LHCN-M2 (cell line): ENCODE data around the gene POU4F3. TPM values are rescaled to one million over a fixed set of nuclear protein-coding genes. Genes with fewer than 3 reads are reported as not detected.

Experiments used
- DNase-seq: peaks from one replicate; pipeline ENCODE4 v3.0.0-alpha.2; 2012; ENCODE audit warnings: low read depth
- total RNA-seq: library from RNA; depleted of rRNA; stranded (reverse); fragments of >200 nt; gene quantifications from 2 replicates; pipeline ENCODE4 v1.2.3, GENCODE V29; 2014

Gene POU4F3
- total RNA-seq, 1 experiment from 2014 or later, result 0.06 TPM

DNA sequence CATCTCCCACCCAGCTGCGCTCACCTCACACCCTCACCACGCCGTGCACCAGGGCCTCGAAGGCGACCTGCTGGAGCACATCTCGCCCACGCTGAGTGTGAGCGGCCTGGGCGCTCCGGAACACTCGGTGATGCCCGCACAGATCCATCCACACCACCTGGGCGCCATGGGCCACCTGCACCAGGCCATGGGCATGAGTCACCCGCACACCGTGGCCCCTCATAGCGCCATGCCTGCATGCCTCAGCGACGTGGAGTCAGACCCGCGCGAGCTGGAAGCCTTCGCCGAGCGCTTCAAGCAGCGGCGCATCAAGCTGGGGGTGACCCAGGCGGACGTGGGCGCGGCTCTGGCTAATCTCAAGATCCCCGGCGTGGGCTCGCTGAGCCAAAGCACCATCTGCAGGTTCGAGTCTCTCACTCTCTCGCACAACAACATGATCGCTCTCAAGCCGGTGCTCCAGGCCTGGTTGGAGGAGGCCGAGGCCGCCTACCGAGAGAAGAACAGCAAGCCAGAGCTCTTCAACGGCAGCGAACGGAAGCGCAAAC is 1.1 kb downstream of the POU4F3 start:
- no peak for DNase-seq

DNA sequence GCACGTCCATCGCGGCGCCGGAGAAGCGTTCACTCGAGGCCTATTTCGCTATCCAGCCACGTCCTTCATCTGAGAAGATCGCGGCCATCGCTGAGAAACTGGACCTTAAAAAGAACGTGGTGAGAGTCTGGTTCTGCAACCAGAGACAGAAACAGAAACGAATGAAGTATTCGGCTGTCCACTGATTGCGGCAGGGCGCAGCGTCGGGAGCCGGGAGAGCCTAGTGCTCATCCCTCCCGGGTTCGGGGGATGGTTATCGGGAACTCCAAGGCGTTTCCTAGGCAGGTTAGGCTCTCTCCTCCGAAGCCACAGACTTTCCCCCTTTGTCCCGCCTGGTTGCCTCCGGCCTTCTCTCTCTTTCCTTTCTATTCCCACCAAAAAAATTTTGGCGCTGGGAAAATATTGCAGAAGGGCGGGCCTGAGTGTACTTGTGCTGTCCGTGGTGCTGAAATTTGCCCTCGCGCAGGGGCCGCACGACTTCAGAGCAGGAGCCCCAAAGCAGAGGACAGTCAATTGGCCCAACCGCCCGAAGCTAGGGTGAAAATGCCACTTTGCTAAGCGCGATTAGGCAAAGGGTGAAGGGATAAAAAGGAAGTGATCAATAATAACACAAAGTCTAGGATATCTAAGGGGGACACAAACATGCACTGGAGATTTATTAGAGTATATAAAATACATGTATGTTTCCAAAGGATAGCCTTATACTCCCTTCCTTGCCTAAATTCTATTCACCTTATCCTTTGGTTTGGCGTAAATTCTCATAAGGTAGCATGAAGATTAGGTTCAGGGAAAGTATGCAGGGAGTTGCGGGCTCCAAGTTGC is 1.8 kb downstream of the POU4F3 start:
- DNase-seq, result peak; percentile 63

DNA sequence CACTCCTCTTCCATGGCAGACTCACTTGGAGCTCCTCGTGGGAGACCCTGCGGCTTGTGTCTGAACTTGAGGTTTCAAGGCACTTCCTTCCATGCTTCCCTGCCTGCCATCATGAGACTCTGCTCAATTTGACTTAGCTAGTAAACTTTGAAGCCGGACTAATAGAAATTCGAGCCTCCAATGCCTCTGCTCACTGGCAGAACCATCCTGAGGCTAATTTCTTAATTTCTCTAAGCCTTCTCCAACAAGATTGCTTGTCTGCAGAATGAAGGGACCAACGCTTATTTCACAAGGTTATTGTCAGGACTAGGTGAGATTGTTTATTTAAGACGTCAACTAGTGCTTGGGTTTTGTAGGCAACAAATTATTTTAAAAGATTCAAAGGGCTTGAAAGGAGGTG is 3.2 kb downstream of the POU4F3 start:
- DNase-seq, result no peak

DNA sequence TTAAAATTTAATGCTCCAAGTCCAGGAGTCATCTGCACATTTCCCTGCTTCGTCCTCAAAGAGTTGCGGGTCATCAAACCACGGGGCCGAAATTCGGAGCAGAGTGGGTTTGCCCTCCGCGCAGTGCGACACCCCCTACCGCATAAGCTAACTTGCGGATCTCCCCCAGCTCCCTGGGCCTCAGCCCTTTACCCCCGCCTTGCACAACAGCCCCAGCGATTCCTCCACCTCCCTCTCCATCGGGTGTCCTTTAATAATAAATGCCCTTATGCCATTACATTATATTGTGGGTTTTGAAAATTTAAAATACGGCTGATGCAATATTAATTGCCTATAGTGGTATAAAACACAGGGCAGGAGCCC is 3.9 kb downstream of the POU4F3 start:
- no peak for DNase-seq

DNA sequence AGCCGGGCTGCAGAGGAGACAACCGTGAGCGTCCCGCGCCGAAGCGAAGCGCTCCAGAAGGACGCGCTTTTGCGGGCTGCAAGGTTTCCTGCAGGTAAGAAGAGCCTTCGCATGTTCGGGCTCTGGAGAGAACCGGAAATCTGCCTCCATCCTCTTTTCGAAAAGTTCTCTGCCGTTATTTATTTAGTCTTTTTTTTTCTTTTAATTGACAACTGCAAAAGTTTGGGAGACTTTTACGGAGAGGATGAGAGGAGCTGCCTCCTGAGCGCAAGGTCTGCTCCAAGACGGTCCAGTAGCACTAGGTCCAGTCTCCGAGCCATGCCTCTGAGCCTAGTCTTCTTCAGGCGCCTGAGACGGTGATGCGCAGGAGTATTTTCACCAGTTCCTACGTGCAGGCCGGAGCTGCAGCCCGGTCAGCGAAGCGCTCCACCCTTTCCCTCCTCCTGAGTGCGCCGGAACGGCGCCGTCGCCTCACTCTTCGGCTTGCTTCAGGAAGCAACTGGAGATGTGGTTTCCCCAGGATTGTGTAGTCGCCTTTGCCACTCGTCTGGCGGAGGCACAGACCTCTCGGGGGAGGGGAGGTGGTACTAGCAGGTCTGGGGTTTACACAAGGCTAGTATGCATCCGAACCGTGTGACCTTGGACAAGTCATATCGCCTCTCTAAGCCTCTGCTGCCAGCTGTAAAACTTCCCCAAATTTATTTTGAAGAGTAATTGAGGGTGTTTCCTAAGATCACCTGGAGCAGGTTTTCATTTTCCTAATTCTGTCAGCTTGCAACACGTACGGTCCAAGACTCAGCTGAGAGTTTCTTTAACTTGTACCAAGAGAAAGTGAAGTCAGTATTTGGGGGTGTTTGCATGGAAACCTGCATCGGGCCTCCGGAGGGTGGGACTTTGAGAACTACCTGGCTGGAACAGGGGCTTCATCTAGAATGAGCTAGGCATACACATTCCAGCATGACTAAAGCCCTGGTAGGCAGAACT is 4.5 kb downstream of the POU4F3 start:
- DNase-seq, result no peak

DNA sequence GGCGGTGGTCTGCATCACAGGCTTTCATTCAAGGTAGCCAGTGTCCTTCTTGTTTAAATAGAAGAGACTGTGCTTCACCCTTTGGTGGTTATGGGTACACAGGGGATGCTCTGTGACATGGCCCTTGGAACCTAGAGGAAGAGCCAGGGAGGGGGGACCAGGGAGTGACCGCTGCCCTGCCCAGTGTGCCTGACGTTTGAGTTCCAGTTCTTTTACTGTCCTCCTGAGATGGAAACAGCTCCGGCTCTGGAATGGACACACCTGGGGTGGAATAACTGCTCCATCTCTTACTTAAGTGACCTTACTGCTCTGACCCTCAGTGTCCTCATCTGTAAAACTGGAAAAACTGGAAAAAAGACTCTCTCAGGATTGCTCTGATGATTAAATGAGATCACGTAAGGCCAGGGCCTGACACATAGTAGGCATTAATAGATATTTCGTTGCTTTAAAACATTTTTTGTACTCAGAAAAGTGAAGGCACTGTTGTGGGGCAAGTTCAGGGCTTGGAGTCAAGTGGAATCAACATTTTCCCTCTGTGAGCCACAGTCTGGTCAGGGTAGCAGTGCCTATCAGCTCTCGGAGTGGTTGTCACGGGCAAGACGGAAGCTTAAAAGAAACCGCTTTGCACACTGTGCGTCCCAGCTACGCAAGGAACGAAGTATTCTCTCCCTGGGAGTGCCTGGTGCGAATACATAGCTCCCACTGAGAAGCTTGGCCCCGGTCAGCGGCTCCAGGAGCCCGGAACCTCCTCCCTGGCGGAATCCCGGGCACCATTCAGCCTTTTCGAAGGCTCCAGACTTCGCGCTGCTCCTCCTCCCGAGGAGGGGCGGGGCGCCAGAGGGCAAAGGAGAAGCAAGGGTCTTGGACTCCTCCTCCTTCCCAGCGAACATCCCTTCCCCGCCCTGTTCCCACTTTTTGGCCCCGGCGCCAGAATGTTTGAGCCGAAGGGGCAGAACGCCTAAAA is 5.8 kb downstream of the POU4F3 start:
- DNase-seq, result peak; percentile 12

DNA sequence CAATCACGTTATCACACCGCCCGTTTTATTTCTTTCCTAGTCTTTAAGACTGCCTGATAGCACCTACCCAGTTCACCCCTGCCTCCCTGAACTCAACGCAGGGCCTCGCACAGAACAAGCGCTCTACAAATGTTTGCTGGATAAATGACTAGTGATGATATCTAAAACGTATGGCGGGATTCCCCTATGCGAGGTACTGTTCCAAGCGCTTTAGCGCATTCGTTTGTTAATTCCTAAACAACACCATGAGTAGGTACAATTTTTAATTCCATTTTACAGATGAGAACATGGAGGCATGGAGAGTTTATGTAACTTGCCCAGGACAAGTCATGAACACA is 6.6 kb downstream of the POU4F3 start:
- no peak for DNase-seq

DNA sequence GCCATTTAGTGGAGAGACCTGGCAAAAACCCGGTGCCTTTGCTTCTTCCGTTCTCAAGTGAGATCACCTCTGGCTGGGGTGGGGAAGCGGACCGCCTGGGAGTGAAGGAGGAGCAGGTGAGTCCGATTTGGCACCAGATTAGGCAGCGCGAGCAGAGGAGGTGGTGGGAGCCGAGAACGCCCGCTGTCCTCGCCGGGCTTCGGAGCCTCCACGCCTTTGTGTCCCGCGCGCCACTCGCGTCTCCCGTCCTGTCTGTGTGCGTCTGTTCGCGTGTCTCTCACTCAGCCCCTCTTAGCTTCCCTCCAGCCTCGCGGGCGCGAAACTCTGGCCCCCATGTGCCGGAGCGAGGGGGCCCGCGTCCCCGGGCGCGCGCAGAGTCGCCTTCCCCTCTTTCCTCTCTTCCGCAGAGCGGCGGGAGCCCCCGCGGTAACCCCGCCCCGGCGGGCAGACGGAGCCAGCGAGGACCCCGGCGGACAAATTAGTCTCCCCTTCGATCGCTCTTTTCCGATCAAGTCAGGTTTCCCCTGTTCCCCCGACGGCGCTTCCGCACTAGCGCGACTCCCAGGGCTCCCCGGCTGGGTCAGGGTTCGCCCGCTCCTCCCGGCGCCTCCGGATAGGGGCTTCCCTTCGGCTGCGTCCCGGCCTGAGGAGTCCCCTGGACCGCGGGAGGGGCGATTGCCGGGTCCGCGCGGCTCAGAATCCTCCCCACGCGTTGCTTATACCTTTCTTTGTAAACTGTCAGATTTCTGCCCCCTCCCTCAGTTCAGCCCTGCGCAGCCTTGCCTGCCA is 7.1 kb downstream of the POU4F3 start:
- DNase-seq, result no peak

DNA sequence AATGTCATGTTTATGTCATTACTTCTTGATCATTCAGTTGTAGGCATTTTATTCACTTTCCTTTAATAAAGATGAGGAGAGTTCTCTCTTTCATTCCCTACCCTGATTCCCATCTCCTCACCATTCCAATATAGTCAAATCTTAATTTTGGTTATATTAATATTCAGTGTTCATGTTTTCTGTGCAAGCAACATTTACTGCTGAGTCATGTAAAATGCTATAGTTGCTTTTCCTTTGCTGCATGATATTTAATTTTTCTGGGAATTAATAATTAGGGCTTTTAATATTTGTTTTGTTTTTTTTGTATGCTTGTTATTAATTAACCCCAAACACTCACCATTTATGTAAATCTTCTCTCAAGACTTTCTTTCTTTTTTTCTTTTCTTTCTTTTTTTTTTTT is 18.5 kb downstream of the POU4F3 start:
- DNase-seq, result no peak

DNA sequence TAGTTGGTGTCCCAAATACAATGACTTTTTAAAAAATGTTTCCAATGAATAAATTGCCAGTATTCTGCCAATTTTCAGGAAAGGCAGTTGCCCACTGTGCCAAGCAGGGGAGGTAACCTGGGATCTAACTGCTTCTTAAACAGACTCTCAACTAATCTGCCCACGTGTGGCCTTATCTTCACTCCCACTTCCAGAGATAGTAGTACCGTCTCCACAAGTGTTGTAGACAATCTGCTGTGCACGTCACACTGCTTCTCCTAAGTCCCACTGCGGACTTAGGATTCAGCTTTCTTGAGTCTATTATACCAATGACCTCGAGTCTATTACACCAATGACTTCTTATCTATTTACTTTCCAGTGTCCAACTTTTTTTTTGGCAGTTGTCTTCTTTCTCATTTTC is 21.2 kb downstream of the POU4F3 start:
- DNase-seq, result no peak

DNA sequence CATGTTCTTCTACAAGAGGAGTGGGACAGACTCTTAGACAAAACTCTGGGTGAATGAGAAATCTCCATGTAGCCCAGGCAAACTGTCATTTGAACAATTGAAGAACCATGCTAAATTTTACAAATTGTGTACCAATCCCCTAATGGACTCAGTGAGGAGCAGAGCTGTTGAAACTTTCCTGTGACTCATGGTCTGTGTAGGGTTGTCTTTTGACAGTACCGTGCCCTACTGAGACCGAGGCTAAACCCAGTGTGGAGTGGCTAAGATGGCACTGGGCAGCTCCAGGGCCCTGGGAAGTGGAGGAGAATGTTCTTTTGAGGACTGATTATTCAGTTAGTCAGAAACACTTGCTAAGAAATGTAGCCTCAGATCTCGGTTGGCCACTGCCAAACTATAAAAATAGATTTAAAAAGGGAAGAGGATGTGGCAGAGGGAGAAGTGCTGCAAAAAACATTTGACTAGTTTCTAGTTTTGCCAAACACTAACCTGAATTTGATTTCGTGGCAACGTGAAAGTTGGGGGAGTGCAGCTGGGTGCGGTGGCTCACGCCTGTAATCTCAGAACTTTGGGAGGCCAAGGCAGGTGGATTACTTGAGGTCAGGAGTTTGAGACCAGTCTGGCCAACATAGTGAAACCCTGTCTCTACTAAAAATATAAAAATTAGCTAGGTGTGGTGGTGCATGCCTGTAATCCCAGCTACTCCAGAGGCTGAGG is 24.7 kb downstream of the POU4F3 start:
- no peak for DNase-seq

DNA sequence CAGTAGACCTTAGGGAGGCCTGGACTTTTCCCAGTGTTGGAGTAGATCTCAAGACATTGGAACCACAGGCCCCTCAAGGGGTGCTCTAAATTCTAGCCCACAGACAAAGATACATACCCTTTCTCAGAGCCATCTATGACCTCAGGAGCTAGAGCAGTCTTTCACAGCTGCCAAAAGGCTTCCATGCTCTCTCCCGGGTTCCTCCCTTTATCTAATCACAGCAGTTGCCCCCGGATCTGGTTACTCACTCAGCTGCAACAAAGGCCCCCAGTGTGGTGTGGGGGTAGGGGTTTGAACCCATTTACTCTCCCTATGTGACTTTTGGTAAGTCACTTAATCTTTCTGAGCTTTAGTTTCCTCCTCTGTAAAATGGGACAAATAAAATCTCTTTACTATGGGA is 27.0 kb downstream of the POU4F3 start:
- DNase-seq, result no peak

DNA sequence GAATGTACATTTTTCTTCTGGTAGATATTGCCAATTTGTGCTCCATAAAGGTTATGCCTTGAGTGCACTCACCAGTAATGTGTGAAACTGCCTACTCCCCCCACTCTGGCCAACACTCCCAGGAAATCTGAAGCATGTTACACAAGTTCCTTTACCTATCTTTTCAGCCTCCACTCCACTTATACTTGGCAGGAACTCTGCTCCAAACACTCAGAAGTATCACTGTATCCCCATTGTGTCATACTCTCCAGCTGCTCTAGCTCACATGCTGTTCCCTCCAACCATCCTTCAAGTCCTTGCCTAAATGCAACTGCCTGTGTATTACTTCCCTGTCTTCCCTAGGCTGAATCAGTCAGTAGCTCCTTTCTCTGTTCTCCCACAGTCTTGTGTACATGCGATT is 28.3 kb downstream of the POU4F3 start:
- DNase-seq, result peak; percentile 4

DNA sequence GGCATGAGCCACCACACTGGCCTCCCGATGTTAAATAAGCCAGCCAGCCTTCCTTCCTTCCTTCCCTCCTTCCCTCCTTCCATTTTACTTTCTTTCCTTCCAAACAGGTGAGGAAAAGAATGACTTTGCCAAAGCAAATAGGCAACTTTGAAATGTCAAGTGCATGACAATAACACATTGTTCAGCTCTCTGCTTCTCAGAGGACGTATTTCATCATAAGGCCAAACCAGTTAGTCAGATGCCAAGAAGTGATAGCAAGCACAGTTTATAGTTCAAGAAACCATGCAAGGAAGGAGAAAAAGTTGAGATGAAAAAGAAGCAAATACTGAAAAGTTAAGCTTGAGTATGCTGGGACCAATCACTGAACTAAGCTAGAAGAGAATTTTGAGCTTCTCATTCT is 29.5 kb downstream of the POU4F3 start:
- DNase-seq, result no peak

DNA sequence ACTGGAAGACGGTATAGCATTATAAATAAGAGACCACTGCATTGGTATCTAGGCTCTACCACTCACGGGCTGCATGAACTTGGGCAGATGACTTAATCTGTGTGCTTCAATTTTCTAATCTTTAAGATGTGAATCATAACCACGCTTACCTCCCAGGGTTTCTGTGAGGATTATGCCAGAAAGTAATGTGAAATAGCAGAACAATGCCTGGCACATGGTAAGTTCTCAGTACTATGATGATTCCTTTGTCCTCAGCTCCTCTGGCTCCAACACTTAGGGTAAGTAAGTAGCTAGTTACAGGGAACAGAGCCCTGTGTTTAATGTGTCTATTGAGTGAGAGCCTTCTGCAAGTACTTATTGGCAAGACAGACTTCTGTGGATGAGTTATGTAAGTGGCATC is 31.1 kb downstream of the POU4F3 start:
- peak; percentile 18 for DNase-seq

DNA sequence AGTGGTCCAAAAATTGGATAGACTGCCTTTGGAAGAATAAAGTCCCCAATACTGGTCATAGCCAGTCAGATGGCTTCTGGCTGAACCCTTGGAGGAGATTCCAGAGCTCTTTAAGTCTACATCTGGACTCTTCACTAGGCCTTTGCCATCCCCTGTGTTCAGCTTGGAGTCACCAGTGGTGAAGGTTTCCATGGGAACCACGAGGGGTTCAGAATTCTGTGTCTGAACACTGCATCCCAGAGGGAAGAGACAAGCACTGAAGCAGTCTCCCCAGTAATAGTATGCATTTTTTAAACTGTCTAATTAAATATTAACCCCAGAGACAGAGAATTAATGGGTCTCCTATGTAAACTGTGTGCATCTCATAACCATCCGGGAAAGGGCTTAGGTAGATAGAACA is 38.2 kb downstream of the POU4F3 start:
- no peak for DNase-seq

DNA sequence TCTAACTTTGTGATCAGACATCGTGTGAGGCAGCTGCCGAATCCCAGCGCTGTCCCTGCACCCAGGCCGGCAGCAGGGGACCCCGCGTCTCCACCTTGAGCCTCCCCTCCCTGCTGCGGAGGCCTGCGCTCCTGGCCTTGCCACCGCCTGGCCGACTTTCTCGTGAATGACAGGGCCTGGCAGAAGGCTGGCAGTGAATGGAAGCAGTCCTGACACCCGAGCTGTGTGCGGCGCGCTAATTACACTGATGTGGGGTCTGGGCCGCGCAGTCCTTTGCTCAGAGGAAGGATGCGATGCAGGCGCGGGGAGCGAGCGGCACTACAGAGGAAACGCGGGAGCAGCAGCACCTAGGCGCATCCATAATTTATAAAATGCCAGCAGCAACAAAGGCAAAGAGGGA is 40.3 kb downstream of the POU4F3 start:
- no peak for DNase-seq

DNA sequence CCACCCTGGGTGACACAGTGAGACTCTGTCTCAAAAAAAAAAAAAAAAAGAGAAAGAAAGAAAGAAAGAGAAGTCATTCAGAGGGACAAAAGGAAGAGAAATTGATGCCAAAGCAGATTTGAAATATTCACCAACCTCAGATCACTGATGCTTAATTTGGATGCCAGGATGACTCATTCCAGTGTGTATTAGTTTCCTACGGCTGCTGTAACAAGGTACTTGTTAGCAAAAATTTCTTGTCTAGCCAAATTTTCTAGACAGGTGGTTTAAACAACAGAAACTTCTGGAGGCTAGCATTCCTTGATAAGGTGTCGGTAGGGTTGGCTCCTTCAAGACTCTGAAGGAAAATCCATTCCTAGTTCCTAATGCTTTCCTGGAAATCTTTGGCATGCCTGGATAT is 42.1 kb downstream of the POU4F3 start:
- no peak for DNase-seq

DNA sequence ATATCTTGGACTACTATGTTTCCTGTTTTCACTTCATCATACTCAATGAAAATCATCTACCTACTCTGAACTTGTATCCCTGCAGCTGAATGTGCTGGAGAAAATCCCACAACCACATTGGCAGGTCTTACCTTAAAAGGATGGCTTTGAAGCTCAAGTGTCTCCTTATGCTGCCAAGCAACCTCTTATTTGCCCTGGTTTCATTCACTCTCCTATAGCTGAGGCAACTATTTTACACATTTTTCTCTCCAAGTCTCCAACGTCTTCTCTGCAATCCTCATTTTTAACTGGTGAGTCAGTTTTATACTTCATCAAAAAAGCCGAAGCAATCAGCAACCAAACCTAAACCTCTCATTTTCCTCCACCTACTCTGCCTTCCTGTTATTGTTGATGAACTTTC is 49.7 kb downstream of the POU4F3 start:
- DNase-seq, result no peak

DNA sequence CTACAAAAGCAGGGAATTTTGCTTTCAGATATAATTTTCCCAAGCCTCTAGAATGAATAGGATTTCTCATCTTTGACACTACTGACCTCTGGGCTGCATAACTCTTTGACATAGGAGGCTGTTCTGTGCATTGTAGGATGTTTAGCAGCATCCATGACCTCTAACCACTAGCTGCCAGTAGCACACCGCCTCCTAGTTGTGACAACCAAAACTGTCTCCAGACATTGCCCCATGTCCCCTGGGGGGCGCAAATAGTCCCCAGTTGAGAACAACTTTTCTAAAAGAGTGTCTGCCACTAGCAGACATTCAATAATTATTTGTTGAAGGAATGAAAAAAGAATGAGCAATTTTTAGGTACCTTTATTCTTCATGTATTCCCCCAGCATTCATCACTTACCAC is 51.8 kb downstream of the POU4F3 start:
- no peak for DNase-seq
